HG03039 (cell line): Measurements from ENCODE around the gene TEDC1.

ENCODE experiments used
- ATAC-seq: cut with Tn5 transposase; IDR thresholded peaks from one replicate; pipeline ENCODE4 v1.9.1; 2021; ENCODE audit warnings: mild to moderate bottlenecking, moderate library complexity; ENCODE audit not compliant: unreplicated experiment

TEDC1 gene

GRCh38 chr14:105456736-105457617 lies 34.1 kb upstream of the TEDC1 start:
- no peak for ATAC-seq

DNA sequence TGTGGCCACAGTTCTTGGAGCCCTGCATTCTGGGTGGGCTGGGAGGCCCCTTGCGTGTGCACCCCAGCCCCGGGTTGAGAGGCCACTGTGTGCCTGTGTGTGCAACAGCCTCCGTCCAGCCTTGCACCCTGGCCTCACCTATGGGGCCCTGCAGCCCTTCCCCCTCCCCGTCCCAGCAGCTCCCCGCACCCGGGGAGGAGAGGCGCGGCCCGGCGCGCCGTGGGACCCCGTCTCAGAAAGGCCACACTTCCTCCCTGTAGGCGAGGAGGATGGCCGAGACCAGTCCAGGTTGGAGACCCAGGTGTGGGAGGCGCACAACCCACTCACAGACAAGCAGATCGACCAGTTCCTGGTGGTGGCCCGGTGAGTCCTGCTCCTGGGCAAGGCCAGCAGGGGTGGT lies 33.0 kb upstream of the TEDC1 start:
- ATAC-seq, result no peak

GRCh38 chr14:105458571-105458970 lies 32.5 kb upstream of the TEDC1 start:
- no peak for ATAC-seq

- ATAC-seq, result no peak
These were observed 30.9 kb upstream of the TEDC1 start for GRCh38 chr14:105460116-105460515.

GRCh38 chr14:105460616-105461015 lies 30.4 kb upstream of the TEDC1 start:
- no peak for ATAC-seq

DNA sequence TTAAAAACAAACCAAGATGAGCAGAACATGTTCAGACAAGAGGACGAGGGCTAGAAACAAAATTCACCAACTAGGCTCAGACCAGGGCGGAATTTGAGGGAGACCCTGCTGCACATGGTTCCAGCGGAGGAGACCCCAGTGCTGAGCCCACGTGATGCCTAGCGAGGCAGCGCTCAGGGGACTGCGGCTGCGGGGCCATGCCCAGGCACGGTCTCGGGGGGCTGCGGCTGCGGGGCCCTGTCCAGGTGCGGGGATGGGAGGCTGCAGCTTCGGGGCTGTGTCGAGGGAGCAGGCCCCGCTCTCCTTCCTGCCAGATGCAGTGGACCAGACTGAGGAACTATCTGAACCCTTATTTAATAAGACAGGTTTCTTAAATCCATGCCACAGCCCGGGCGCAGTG lies 29.1 kb upstream of the TEDC1 start:
- ATAC-seq, result no peak

- ATAC-seq, result no peak
These were observed 26.5 kb upstream of the TEDC1 start for GRCh38 chr14:105464501-105464900.

- no peak for ATAC-seq
These were observed 25.6 kb upstream of the TEDC1 start for GRCh38 chr14:105465209-105466031.

GRCh38 chr14:105466531-105467248 lies 24.4 kb upstream of the TEDC1 start:
- no peak for ATAC-seq

DNA sequence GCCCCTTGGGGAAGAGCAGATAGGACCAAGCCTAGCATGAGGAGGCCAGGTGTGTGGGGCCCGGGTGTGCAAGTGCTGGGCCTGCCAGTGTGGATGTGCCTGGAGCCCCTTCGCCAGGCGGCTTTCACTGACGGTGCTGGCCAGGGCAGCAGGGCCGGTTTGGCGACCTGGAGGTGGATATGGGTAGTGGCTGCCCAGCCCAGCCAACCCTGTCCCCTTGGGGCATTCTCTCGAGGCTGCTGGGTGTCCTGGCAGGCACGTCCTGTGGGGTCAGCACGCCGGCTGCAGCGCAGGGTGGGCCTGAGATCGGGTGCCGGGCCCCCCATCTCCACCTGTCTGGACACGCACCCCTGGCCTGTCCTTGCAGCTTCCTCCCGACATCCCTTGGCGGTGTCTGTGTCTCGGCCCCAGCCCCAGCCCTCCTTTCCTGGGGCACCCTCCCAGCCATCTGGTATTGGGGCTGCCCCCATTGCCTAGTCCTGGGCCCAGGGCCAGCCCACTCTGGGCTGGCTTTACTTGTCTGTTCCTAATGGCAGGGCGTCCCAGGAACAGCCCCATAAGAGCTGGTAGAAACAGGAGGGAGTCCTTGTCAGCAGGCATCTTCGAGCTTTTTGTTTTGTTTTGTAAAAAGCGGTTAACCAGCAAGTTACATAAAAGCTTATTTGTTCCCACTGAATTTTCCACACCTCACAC lies 23.7 kb upstream of the TEDC1 start:
- no peak for ATAC-seq

GRCh38 chr14:105467942-105468471 lies 23.0 kb upstream of the TEDC1 start:
- ATAC-seq, result no peak

- ATAC-seq, result no peak
These were observed 22.3 kb upstream of the TEDC1 start for GRCh38 chr14:105468621-105469241.

GRCh38 chr14:105469456-105470349 lies 21.3 kb upstream of the TEDC1 start:
- no peak for ATAC-seq

DNA sequence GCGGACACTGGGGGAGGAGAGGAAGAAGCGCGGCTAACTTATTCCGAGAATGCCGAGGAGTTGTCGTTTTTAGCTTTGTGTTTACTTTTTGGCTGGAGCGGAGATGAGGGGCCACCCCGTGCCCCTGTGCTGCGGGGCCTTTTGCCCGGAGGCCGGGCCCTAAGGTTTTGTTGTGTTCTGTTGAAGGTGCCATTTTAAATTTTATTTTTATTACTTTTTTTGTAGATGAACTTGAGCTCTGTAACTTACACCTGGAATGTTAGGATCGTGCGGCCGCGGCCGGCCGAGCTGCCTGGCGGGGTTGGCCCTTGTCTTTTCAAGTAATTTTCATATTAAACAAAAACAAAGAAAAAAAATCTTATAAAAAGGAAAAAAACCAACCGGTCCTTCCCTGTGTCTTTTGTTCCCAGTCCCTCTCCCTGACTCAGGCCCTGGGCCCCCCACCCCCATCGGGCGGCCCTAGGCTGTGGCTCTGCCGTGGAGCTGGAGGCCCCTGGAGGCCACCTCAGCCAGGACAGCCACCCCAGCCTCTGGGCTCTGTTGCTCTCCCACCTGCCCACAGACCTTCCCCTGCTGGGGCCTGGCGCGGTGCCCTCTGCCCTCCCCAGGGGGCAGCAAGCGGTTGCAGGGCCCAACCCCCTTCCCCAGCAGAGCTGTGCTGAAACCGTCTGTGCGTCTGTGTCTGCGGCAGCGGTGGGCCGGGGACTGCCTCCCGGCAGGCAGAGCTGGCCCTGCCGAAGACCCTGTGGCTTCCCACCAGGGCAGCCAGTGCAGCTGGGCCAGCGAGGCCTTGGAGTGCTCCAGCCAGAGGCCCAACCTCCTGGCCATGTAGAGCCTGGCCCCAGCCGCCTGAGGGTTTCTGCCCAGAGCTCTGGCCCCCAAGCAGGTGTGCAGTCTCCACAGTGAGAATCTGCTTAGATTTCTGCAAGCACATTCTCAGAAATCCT lies 20.4 kb upstream of the TEDC1 start:
- ATAC-seq, result no peak

GRCh38 chr14:105471297-105471821 lies 19.7 kb upstream of the TEDC1 start:
- ATAC-seq, result no peak

DNA sequence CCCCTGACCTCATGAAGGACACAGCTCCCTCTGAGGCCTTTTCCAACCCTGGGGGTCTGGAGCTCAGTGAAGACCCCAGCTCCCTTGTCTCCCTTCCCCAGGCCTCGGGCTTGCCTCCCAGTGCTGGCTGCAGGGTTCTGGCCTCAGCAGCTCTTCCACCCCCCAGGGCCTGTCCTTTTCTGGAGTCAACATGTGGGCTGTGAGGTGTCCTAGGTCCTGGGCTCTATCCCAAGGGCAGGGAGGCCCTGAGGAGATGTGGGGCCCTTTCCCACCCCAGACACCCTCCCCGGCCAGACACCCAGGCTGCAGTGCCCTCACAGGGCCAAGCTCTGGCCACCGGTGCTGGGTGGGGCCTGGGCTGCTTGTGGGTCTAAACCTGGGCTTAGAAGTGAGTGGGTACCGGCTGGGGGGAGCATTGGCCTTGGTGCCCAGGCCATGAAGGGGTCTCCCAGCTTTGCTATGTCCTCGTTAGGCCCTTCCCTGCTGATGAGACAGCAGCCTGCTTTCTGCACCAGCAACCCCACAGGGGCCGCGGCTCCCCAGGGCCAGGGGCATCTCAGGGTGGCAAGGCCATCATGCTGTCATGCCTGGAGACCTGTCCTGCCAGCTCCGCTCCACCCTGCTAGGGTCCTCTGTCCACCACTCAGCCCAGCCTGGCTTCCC lies 19.1 kb upstream of the TEDC1 start:
- ATAC-seq, result no peak

DNA sequence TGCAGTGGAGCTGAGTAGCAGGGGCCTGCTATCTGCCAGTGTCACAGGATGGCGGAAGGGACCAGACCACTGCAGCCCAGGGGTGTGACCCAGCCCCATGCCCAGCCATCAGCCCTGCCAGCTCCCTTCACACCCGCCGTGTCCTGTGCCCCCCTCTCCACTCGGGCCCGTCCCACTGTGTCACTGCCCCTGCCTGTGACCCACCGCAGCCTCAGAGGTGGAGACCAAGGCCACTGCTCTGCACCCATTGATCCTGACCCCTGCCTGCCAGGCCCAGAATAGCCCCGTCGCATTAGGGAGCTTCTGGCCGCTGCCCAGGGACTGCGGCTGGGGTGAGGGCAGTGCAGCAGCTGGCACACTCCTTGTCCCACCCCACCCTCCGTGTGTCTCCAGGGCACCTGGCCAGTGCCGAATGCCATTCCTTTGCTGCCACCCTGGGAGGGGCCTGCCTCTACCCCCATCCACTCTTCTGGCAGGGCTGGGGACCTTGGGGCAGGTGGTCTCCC lies 18.5 kb upstream of the TEDC1 start:
- ATAC-seq, result no peak
